ENCODE measurements around the gene ONECUT3.
A peak's percentile ranks its signal among the peaks of the same experiment; 100 is the strongest.

ONECUT3 gene

GRCh38 chr19:1728816-1729567, 24.3 kb upstream of the ONECUT3 start:
- Mint-ChIP-seq H3K4me1 (peaks cover 5% of the 10 kb centered on the region), H3K27ac (no peak overlapping the region), H3K9me3 (no peaks in the 10 kb centered on the region), H3K27me3 (peaks cover 71% of the 10 kb centered on the region), H3K4me3 (no peak overlapping the region)
- ATAC-seq: no peak
- no peak for DNase-seq

- no peak overlapping the region for H3K4me3 Mint-ChIP-seq
- H3K27me3 Mint-ChIP-seq: peaks cover 75% of the 10 kb centered on the region
- H3K9me3 Mint-ChIP-seq: no peaks in the 10 kb centered on the region
- ATAC-seq (no peak), DNase-seq (no peak)
- H3K27ac Mint-ChIP-seq: no peak overlapping the region
- H3K4me1 Mint-ChIP-seq: peaks cover 5% of the 10 kb centered on the region
Measured at GRCh38 chr19:1729568-1729925, 23.8 kb upstream of the ONECUT3 start.

GRCh38 chr19:1730157-1730556, 23.1 kb upstream of the ONECUT3 start:
- Mint-ChIP-seq H3K27me3 (peaks cover 75% of the 10 kb centered on the region), H3K27ac (no peak overlapping the region), H3K4me3 (no peak overlapping the region), H3K9me3 (no peaks in the 10 kb centered on the region), H3K4me1 (peaks cover 5% of the 10 kb centered on the region)
- ATAC-seq: no peak
- no peak for DNase-seq

GRCh38 chr19:1734321-1734966, 18.9 kb upstream of the ONECUT3 start:
- ATAC-seq: no peak
- H3K27ac Mint-ChIP-seq: no peak overlapping the region
- H3K4me3 Mint-ChIP-seq: no peak overlapping the region
- H3K4me1 Mint-ChIP-seq: no peaks in the 10 kb centered on the region
- no peak for DNase-seq
- H3K27me3 Mint-ChIP-seq: peaks cover 86% of the 10 kb centered on the region
- no peaks in the 10 kb centered on the region for H3K9me3 Mint-ChIP-seq

- no peaks in the 10 kb centered on the region for H3K4me1 Mint-ChIP-seq
- DNase-seq: no peak
- H3K9me3 Mint-ChIP-seq: peaks cover 0 to 6% of the 10 kb centered on the region in 2 donors
- H3K4me3 Mint-ChIP-seq: no peak overlapping the region
- peaks cover 87% of the 10 kb centered on the region for H3K27me3 Mint-ChIP-seq
- ATAC-seq: no peak
- H3K27ac Mint-ChIP-seq: no peak overlapping the region
Measured at GRCh38 chr19:1736280-1736679, 17.0 kb upstream of the ONECUT3 start.

- Mint-ChIP-seq H3K27ac (peak overlapping the region in 1 of 2 donors; percentile 7), H3K27me3 (peaks cover 82% of the 10 kb centered on the region), H3K4me1 (no peaks in the 10 kb centered on the region), H3K9me3 (peaks cover 0 to 6% of the 10 kb centered on the region in 2 donors), H3K4me3 (no peak overlapping the region)
- no peak for ATAC-seq
- DNase-seq: no peak
Measured at GRCh38 chr19:1736927-1737326, 16.4 kb upstream of the ONECUT3 start.

GRCh38 chr19:1739960-1740629, 13.2 kb upstream of the ONECUT3 start:
- no peak overlapping the region for H3K4me3 Mint-ChIP-seq
- no peak for DNase-seq
- H3K4me1 Mint-ChIP-seq: no peaks in the 10 kb centered on the region
- H3K27me3 Mint-ChIP-seq: peaks cover 78% of the 10 kb centered on the region
- ATAC-seq: no peak
- no peak overlapping the region for H3K27ac Mint-ChIP-seq
- H3K9me3 Mint-ChIP-seq: peaks cover 0 to 6% of the 10 kb centered on the region in 2 donors

GRCh38 chr19:1742989-1743696, 10.2 kb upstream of the ONECUT3 start:
- no peak for DNase-seq
- H3K9me3 Mint-ChIP-seq: peaks cover 0 to 6% of the 10 kb centered on the region in 2 donors
- H3K27me3 Mint-ChIP-seq: peaks cover 79% of the 10 kb centered on the region
- H3K4me3 Mint-ChIP-seq: no peak overlapping the region
- H3K4me1 Mint-ChIP-seq: peaks cover 24% of the 10 kb centered on the region
- no peak overlapping the region for H3K27ac Mint-ChIP-seq
- no peak for ATAC-seq

- ATAC-seq: no peak
- Mint-ChIP-seq H3K4me1 (peaks cover 28% of the 10 kb centered on the region), H3K9me3 (peaks cover 0 to 6% of the 10 kb centered on the region in 2 donors), H3K4me3 (no peak overlapping the region), H3K27me3 (peaks cover 83% of the 10 kb centered on the region), H3K27ac (peak overlapping the region in 1 of 2 donors; percentile 60)
- no peak for DNase-seq
Measured at GRCh38 chr19:1744133-1744665, 9.1 kb upstream of the ONECUT3 start.

- H3K9me3 Mint-ChIP-seq: peaks cover 0 to 6% of the 10 kb centered on the region in 2 donors
- H3K4me3 Mint-ChIP-seq: no peak overlapping the region
- DNase-seq (no peak), ATAC-seq (no peak)
- H3K27ac Mint-ChIP-seq: no peak overlapping the region
- H3K27me3 Mint-ChIP-seq: peaks cover 81% of the 10 kb centered on the region
- peaks cover 31% of the 10 kb centered on the region for H3K4me1 Mint-ChIP-seq
Measured at GRCh38 chr19:1744822-1745563, 8.3 kb upstream of the ONECUT3 start.

- Mint-ChIP-seq H3K9me3 (peaks cover 0 to under 1% of the 10 kb centered on the region in 2 donors), H3K27ac (no peak overlapping the region), H3K4me3 (no peak overlapping the region), H3K4me1 (peaks cover 37% of the 10 kb centered on the region), H3K27me3 (peaks cover 81% of the 10 kb centered on the region)
- ATAC-seq (no peak), DNase-seq (no peak)
Measured at GRCh38 chr19:1745589-1746031, 7.7 kb upstream of the ONECUT3 start.

- no peaks in the 10 kb centered on the region for H3K9me3 Mint-ChIP-seq
- ATAC-seq: peak; percentile 67
- no peak for DNase-seq
- H3K27ac Mint-ChIP-seq: no peak overlapping the region
- H3K4me3 Mint-ChIP-seq: no peak overlapping the region
- H3K27me3 Mint-ChIP-seq: peaks cover 84% of the 10 kb centered on the region
- peaks cover 46% of the 10 kb centered on the region for H3K4me1 Mint-ChIP-seq
Measured at GRCh38 chr19:1746401-1747284, 6.7 kb upstream of the ONECUT3 start.

- Mint-ChIP-seq H3K4me3 (peak overlapping the region; percentile 28 to 66), H3K9me3 (no peaks in the 10 kb centered on the region), H3K27ac (no peak overlapping the region), H3K27me3 (peaks cover 90% of the 10 kb centered on the region), H3K4me1 (peaks cover 48% of the 10 kb centered on the region)
- DNase-seq (peak; percentile 65 to 67), ATAC-seq (peak; percentile 85)
Measured at GRCh38 chr19:1747285-1748114, 5.8 kb upstream of the ONECUT3 start.

All from stimulated activated naive CD8-positive, alpha-beta T cell treated with anti-CD3 and anti-CD28 coated beads, Interleukin-15, amount 100 ng/mL, for 72 hours (primary cell).